Measurements from ENCODE around the gene TMEM119. TPM values are rescaled to one million over a fixed set of nuclear protein-coding genes. Genes with fewer than 3 reads are reported as not detected.

TMEM119 gene
- total and polyA plus RNA-seq, 10 of the 15 experiments (the other 5 are each of a cell fraction or from before 2014, with no cell fraction given): 0.11 to 0.44 (median 0.19) TPM; not detected in 5

- H3K4me3 ChIP-seq: no peak overlapping the region
- no peaks in the 10 kb centered on the region for H3K9me3 ChIP-seq (replicated peaks; ENCODE audit: control insufficient read depth, insufficient read depth, low read length)
- no peaks in the 10 kb centered on the region for H4K20me1 ChIP-seq (ENCODE audit: control insufficient read depth, insufficient read depth)
- no peak for TF ChIP-seq BHLHE40 (IDR thresholded peaks at IDR 0.05; ENCODE audit: borderline replicate concordance in 1 of 2, low read depth in 2 of 2, low read length in 1 of 2)
- TF ChIP-seq BCL11A (IDR thresholded peaks at IDR 0.05; ENCODE audit: low read depth, low read length): no peak
- TF ChIP-seq CBX3 (IDR thresholded peaks at IDR 0.05; ENCODE audit: borderline replicate concordance, low read depth): no peak
- TF ChIP-seq, protein P1, sequence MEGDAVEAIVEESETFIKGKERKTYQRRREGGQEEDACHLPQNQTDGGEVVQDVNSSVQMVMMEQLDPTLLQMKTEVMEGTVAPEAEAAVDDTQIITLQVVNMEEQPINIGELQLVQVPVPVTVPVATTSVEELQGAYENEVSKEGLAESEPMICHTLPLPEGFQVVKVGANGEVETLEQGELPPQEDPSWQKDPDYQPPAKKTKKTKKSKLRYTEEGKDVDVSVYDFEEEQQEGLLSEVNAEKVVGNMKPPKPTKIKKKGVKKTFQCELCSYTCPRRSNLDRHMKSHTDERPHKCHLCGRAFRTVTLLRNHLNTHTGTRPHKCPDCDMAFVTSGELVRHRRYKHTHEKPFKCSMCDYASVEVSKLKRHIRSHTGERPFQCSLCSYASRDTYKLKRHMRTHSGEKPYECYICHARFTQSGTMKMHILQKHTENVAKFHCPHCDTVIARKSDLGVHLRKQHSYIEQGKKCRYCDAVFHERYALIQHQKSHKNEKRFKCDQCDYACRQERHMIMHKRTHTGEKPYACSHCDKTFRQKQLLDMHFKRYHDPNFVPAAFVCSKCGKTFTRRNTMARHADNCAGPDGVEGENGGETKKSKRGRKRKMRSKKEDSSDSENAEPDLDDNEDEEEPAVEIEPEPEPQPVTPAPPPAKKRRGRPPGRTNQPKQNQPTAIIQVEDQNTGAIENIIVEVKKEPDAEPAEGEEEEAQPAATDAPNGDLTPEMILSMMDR (IDR thresholded peaks at IDR 0.05 in 2 of 3, conservative IDR thresholded peaks at IDR 0.05 in 1 of 3; ENCODE audit: control insufficient read depth in 2 of 3, extremely low read depth in 1 of 3, insufficient read depth in 1 of 3, low read depth in 3 of 3, low read length in 3 of 3): no peak
- TF ChIP-seq SUPT20H (IDR thresholded peaks at IDR 0.05; ENCODE audit: borderline replicate concordance, control insufficient read depth, low read depth, low read length): no peak
- TF ChIP-seq SMAD5 (IDR thresholded peaks at IDR 0.05; ENCODE audit: low read depth): no peak
- TF ChIP-seq USF2 (IDR thresholded peaks at IDR 0.05; ENCODE audit: borderline replicate concordance, low read depth, low read length): no peak
- TF ChIP-seq E4F1 (IDR thresholded peaks at IDR 0.05; ENCODE audit: borderline replicate concordance, partially characterized antibody): no peak
- H3K9ac ChIP-seq (ENCODE audit: control insufficient read depth, insufficient read depth, low read length): no peak overlapping the region
- intact Hi-C loops (cut with micrococcal nuclease; ENCODE audit: unreplicated experiment) (no loop called here), in situ Hi-C loops (cut with MboI) (no loop called here)
- SMC1A ChIA-PET (ENCODE audit: uncharacterized antibody, unreplicated experiment): interaction anchor here (2.8 kb wide), 1 partner anchor 10 kb away, joined by 8 read pairs; no protein-coding TSS in a partner anchor
- no peaks in the 10 kb centered on the region for H3K79me2 ChIP-seq (ENCODE audit: control insufficient read depth, insufficient read depth, low read length)
- no peak for ATAC-seq
- 81% methylated on average over 11 of the region's 11 CpGs for WGBS (ENCODE audit: insufficient coverage, insufficient replicate concordance, low lambda C conversion rate, missing lambda C conversion rate)
- BruUV-seq (replicated peaks): no TSS peak
- no peak for FAIRE-seq
- no peaks in the 10 kb centered on the region for H3K36me3 ChIP-seq (ENCODE audit: control insufficient read depth in 2 of 2, insufficient read depth in 2 of 2, low read length in 1 of 2)
- H3K4me2 ChIP-seq (ENCODE audit: control insufficient read depth, insufficient read depth): no peak overlapping the region
- no peak for DNase-seq (ENCODE audit: low read depth, low spot score)
- no peaks in the 10 kb centered on the region; the same call in 1 of the 2 replicates for H3K4me1 ChIP-seq (ENCODE audit: control insufficient read depth, insufficient read depth, low read length)
- no peak overlapping the region for H3K27ac ChIP-seq (ENCODE audit: control insufficient read depth, insufficient read depth)
- H2AFZ ChIP-seq (ENCODE audit: control insufficient read depth, low read depth, low read length): no peak overlapping the region
- POLR2A ChIA-PET: no interaction called here
- RAD21 ChIA-PET (ENCODE audit: unreplicated experiment): no interaction called here
- CTCF ChIA-PET: interaction anchor here (1.0 to 1.4 kb wide), 3 partner anchors 10 to 32 kb away, joined by 3 to 4 read pairs (median 3); no protein-coding TSS in a partner anchor
- H3K27me3 ChIP-seq (replicated peaks in 1 of 2; ENCODE audit: control insufficient read depth in 2 of 2, insufficient read depth in 2 of 2, low read length in 1 of 2): no peaks in the 10 kb centered on the region
Observed at GRCh38 chr12:108586306-108586705, 11.6 kb downstream of the TMEM119 start.

Measured in GM12878 (cell line).